EH (cell line): ENCODE measurements around the gene KRTAP9-3.
"Not testable (repeated sequence)": the region's sequence is repeated elsewhere in the genome, so short reads cannot be mapped to it uniquely, and the experiment has no call there.

Source experiments
- DNase-seq: peaks from one replicate; pipeline ENCODE4 v3.0.0-alpha.2; 2015; ENCODE audit warnings: low read depth

Gene KRTAP9-3

DNA sequence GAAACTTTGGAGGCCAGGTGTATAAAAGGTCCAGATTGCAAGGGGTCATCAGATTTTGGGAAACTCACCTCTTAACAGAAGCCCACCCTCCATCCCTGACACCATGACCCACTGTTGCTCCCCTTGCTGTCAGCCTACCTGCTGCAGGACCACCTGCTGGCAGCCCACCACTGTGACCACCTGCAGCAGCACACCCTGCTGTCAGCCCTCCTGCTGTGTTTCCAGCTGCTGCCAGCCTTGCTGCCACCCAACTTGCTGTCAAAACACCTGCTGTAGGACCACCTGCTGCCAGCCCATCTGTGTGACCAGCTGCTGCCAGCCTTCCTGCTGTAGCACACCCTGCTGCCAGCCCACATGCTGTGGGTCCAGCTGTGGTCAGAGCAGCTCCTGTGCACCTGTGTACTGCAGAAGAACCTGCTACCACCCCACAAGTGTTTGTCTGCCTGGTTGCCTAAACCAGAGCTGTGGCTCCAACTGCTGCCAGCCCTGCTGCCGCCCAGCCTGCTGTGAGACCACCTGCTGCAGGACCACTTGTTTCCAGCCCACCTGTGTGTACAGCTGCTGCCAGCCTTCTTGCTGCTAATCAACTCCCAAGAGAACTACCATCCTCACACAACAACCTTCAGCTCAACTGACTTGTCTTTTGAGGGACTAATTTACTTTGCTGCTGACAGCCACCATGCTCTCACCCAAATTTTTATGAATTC lies at the start of gene KRTAP9-3:
TSS of gene KRTAP9-3 (plus strand) at position 51 of the 707 bp plus-strand sequence. CDS start at position 104, 53 bp downstream.
- not testable (repeated sequence) for DNase-seq

- DNase-seq = no peak
Measured at GRCh38 chr17:41184480-41184961, 47.7 kb upstream of the KRTAP9-3 start, which contains the start of gene KRTAP4-1. KRTAP4-1 (minus strand) TSS chr17:41184911; CDS start chr17:41184854, 57 bp downstream.

DNA sequence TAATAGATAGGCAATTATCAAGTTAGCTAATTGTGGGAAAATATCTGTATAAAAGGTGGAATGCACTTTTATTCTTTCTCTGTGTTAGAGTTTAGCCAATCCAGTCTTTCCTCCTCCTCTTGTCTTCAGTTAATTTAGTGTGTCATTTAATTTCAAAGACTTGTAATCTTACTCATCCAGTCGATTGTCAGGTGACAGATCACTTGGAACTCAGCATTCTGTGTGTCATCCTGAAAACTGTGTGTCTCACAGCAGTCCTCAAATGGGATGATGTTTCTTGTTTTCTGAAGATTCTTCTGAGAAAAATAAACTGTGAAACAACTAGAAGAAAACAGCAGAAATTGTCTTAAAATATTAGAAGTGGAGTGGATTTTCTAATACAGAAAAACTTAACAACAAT lies 47.2 kb upstream of the KRTAP9-3 start:
- no peak for DNase-seq

DNA sequence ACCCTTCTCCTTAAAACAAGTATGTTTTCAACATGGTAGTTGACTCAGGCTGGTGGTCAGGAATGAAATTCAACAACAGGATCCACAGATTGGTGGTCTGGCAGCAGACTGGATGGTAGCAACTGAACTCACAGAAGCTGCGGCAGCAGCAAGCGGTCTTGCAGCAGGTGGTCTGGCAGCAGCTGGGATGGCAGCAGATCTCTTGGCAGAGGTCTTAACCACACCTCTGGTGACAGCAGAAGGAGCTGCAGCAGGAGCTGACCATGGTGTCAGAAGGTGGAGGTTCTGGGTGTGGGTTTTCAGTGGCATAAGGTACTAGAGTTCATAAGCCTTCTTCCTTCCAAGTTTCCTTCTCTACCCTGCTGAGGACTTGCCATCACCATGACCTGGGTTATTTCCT lies 45.4 kb upstream of the KRTAP9-3 start:
- DNase-seq = no peak

DNA sequence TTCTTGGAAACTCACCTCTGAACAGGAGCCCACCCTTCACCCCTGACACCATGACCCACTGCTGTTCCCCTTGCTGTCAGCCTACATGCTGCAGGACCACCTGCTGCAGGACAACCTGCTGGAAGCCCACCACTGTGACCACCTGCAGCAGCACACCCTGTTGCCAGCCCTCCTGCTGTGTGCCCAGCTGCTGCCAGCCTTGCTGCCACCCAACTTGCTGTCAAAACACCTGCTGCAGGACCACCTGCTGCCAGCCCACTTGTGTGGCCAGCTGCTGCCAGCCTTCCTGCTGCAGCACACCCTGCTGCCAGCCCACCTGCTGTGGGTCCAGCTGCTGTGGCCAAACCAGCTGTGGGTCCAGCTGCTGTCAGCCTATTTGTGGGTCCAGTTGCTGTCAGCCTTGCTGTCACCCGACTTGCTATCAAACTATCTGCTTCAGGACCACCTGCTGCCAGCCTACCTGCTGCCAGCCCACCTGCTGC lies 42.4 kb upstream of the KRTAP9-3 start, which contains the start of gene KRTAP9-1:
TSS of gene KRTAP9-1 (plus strand) at position 51 of the 482 bp plus-strand sequence. CDS start at position 51, 0 bp downstream.
- not testable (repeated sequence) for DNase-seq

DNA sequence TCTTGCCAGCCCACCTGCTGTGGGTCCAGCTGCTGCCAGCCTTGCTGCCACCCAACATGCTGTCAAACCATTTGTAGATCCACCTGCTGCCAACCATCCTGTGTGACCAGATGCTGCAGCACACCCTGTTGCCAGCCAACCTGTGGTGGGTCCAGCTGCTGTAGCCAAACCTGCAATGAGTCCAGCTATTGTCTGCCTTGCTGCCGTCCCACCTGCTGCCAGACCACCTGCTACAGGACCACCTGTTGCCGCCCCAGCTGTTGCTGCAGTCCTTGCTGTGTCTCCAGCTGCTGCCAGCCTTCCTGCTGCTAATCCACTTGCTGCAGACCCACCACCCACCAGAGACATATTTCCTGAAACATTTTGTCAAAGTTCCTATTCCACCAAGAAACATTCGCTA lies 41.9 kb upstream of the KRTAP9-3 start:
- no peak for DNase-seq

GRCh38 chr17:41196068-41196467 lies 36.2 kb upstream of the KRTAP9-3 start:
- DNase-seq = no peak

DNA sequence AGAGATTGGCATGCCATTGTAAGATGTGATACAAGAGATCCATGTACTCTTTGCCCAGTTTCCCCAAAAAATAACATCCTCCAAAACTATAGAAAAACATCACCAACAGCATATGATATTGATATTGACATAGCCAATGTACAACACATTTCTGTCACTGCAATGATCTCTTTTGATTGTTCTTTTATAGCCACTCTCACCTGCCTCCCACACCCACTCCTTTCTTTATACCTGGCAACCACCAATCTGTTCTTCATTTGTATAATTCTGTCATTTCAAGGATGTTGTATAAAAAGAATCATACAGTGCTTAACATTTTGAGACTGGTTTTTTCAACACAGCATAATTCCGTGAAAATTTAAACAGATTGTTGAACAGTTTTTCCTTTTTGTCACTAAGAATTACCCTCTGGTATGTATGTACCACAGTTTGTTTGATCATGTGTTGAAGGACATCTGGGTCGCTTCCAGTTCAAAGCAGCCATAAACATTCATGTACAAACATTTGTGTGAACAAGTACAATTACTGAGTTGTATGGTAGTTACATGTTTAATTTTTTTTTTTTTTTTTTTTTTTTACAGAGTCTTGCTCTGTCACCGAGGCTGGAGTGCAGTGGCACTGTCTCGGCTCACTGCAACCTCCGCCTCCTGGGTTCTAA lies 32.7 kb upstream of the KRTAP9-3 start:
- no peak for DNase-seq

- DNase-seq = peak; percentile 69
Measured at GRCh38 chr17:41211845-41212466, 20.3 kb upstream of the KRTAP9-3 start.

DNA sequence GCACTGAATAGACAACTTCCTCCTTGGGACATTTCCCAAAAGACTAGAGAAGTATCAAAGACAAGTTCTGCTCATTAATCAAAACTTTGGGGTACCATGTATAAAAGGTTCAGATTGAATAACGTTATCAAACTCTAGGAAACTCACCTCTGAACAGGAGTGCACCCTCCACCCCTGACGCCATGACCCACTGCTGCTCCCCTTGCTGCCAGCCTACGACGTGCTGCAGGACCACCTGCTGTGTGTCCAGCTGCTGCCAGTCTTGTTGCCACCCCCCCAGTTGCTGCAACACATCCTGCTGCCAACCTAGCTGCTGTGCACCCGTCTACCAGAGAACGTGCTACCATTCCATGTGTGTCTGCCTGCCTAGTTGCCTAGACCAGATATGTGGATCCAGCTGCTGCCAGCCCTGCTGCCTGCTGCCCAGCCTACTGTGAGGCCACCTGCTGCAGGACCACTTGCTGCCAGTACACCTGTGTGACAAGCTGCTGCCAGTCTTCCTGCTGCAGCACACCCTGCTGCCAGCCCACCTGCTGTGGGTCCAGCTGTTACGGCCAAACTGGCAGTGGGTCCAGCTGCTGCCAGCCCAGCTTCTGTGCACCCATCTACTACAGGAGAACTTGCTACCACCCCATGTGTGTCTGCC lies 19.6 kb upstream of the KRTAP9-3 start:
- no peak for DNase-seq

- no peak for DNase-seq
Measured at GRCh38 chr17:41215681-41216080, 16.6 kb upstream of the KRTAP9-3 start.

- DNase-seq = peak; percentile 53
Measured at GRCh38 chr17:41223821-41224220, 8.4 kb upstream of the KRTAP9-3 start.

DNA sequence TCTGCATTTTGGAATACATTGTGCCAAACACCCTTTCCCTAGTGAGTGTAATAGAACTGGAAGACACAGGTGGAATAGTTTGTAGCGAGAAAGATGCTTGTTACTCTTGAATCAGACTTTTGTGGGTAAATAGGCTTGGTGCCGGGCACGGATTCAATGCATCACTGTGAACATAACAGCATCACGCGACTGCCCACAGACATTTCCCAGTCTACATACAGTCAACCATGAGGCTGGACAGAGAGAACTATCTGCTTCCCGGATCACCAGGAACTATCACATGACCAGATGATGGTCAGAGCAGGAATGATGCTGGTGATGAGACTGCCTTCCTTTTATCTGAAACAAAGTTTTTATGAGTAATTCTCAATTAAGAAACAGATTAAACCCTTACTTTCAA lies 6.2 kb upstream of the KRTAP9-3 start:
- DNase-seq = no peak

- DNase-seq = not testable (repeated sequence)
Measured at GRCh38 chr17:41226598-41227095, 5.6 kb upstream of the KRTAP9-3 start, which contains the start of gene KRTAP9-2. KRTAP9-2 (plus strand) TSS chr17:41226648; CDS start chr17:41226655, 7 bp downstream.

DNA sequence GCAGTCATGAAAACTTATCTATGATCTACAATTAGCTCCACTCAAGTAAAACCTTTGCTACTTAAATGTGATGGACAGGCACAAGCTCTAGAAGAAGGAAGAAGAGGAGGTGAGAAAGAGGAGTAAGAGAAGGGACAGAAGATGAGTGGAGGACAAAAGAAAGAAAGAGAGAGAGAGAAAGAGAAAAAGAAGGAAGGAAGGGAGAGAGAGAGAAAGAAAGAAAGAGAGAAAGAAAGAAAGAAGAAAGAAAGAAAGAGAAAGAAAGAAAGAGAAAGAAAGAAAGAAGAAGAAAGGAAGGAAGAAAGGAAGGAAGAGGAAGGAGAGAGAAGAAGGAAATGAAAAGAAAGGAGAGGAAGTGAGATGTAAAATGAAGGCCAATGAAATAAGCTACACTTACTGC lies 2.2 kb upstream of the KRTAP9-3 start:
- DNase-seq = no peak

DNA sequence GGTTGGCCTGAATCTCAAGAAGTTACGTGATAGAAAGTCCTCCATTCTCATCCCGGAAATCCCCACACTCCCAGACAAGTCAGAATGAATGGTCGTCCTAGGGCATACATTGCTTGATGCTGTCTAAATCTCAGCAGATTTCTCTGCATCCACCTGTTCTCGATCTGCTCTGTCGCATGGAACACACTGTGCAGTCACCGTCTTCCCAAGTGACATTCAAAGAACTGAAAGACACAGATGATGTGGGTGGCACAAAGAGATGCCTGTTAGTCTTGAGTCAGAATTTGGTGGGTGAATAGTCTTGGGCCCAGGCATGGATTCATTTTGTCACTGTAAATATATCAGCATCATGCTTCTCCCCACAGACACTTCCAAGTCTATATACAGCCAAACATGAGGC lies 518 bp upstream of the KRTAP9-3 start:
- DNase-seq = no peak

- DNase-seq = not testable (repeated sequence)
Measured at GRCh38 chr17:41237116-41237515, 4.9 kb downstream of the KRTAP9-3 start.

GRCh38 chr17:41237949-41238437 lies 5.7 kb downstream of the KRTAP9-3 start, which contains the start of gene KRTAP9-8:
KRTAP9-8 (plus strand) TSS chr17:41237999; CDS start chr17:41238052, 53 bp downstream.
- not testable (repeated sequence) for DNase-seq

GRCh38 chr17:41246995-41247787 lies 14.9 kb downstream of the KRTAP9-3 start:
- DNase-seq = not testable (repeated sequence)

DNA sequence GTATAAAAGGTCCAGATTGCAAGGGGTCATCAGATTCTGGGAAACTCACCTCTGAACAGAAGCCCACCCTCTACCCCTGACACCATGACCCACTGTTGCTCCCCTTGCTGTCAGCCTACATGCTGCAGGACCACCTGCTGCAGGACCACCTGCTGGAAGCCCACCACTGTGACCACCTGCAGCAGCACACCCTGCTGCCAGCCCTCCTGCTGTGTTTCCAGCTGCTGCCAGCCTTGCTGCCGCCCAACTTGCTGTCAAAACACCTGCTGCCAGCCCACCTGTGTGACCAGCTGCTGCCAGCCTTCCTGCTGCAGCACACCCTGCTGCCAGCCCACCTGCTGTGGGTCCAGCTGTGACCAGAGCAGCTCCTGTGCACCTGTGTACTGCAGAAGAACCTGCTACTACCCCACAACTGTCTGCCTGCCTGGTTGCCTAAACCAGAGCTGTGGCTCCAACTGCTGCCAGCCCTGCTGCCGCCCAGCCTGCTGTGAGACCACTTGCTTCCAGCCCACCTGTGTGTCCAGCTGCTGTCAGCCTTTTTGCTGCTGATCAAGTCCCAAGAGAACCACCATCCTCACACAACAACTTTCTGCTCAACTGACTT lies 17.5 kb downstream of the KRTAP9-3 start, which contains the start of gene KRTAP9-4:
TSS of gene KRTAP9-4 (plus strand) at position 51 of the 604 bp plus-strand sequence. CDS start at position 85, 34 bp downstream.
- not testable (repeated sequence) for DNase-seq
